PFSK-1 (cell line): ENCODE data around the gene TAOK3.

Experiments
- POLR2AphosphoS5 ChIP-seq: IDR thresholded peaks from 2 replicates; pipeline ENCODE4 v1.6.1; 2012; ENCODE audit warnings: low read depth, mild to moderate bottlenecking, control low read depth, low read length, moderate library complexity
- SIN3A ChIP-seq: IDR thresholded peaks from 2 replicates; pipeline ENCODE4 v1.6.1; 2012; ENCODE audit warnings: mild to moderate bottlenecking, low read length, moderate library complexity, borderline replicate concordance; ENCODE audit not compliant: insufficient read depth

DNA sequence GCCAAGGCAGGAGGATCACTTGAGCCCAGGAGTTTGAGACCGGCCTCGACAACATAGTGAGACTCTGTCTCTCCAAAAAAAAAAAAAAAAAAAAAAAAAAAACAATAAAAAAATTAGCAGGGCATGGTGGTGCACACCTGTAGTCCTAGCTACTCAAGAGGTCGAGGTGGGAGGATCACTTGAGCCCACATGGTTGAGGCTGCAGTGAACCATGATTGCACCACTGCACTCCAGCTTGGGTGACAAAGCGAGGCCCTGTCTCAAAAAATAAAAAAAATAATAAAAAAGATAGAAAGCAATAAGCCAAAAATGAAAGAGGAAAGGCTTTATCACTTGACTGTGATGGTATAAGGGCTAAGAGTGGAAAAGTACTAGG is 247.0 kb downstream of the TAOK3 start:
- TF ChIP-seq POLR2AphosphoS5 (no peak), SIN3A (no peak)
